Central memory CD8-positive, alpha-beta T cell (primary cell): ENCODE measurements around the gene ITGA7.
"Not testable (repeated sequence)": the region's sequence is repeated elsewhere in the genome, so short reads cannot be mapped to it uniquely, and the experiment has no call there.

Experiments
- ATAC-seq: fragments of 150-1000 bp; cut with Tn5 transposase; replicated peaks from 2 replicates; pipeline ENCODE4 v1.10.0; 2022; ENCODE audit warnings: mild to moderate bottlenecking, moderate FRiP score, moderate number of reproducible peaks; ENCODE audit not compliant: poor library complexity, severe bottlenecking; ENCODE audit errors: extremely low read depth
- DNase-seq, 2 donors: peaks; one replicate each; pipeline ENCODE4 v3.0.0; 2021; ENCODE audit warnings: low spot score in 2 of 2
- H3K27ac Mint-ChIP-seq: one replicate; pipeline ENCODE4 v1.8.0; 2022; ENCODE audit warnings: low read depth, mild to moderate bottlenecking, moderate library complexity, mixed read lengths
- H3K27me3 Mint-ChIP-seq: one replicate; pipeline ENCODE4 v1.8.0; 2022; ENCODE audit warnings: mixed read lengths
- H3K36me3 Mint-ChIP-seq: one replicate; pipeline ENCODE4 v1.8.0; 2022; ENCODE audit warnings: mild to moderate bottlenecking, moderate library complexity, mixed read lengths; ENCODE audit not compliant: insufficient read depth
- H3K4me1 Mint-ChIP-seq: one replicate; pipeline ENCODE4 v1.8.0; 2022; ENCODE audit warnings: mixed read lengths
- H3K4me3 Mint-ChIP-seq: one replicate; pipeline ENCODE4 v1.8.0; 2022; ENCODE audit warnings: mild to moderate bottlenecking, moderate library complexity, mixed read lengths
- H3K9me3 Mint-ChIP-seq: one replicate; pipeline ENCODE4 v1.8.0; 2022; ENCODE audit warnings: mixed read lengths

The ITGA7 gene

DNA sequence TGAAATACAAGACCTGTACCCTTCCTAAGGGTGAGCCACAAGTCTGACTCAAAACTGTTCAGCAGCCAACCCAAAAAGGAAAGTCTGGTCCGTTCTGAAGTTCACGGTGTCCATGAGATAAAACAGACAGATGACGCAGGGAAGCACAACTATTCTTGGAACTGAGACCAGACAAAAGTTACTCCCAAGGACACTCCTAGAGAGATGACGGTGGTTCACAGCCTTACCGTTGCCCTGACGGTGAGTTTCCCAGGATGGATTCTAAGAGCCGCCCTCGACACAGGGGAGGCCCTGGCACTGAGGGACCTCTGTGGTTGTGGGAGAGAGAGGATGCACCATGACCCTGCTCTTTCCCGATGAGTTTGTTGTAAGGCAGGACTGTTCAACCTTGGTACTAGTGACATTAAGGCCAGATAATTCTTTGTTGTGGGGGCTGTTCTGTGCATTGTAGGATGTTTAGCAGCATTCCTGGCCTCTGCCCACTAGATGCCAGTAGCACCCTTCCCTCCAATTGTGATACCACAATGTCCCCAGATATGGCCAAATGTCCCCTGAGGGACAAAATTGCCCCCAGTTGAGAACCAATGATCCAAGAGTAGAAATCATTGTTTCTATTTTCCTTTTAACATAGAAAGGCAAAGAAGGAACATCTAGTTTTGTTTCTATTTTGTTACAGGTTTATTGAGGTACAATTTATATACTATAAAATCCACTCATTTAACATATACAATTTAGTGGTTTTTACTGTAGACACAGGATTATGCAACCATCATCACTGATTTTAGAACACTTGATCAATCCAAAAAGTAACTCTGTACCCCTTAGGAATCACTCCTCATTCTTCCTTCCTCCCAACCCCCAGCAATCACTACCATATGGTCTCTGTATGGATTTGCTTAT lies 48.0 kb downstream of the ITGA7 start:
- Mint-ChIP-seq H3K9me3 (no peaks in the 10 kb centered on the region), H3K4me3 (no peak overlapping the region), H3K27me3 (peaks cover 20% of the 10 kb centered on the region), H3K27ac (no peak overlapping the region), H3K4me1 (no peaks in the 10 kb centered on the region), H3K36me3 (no peaks in the 10 kb centered on the region)
- ATAC-seq (no peak), DNase-seq (no peak)

DNA sequence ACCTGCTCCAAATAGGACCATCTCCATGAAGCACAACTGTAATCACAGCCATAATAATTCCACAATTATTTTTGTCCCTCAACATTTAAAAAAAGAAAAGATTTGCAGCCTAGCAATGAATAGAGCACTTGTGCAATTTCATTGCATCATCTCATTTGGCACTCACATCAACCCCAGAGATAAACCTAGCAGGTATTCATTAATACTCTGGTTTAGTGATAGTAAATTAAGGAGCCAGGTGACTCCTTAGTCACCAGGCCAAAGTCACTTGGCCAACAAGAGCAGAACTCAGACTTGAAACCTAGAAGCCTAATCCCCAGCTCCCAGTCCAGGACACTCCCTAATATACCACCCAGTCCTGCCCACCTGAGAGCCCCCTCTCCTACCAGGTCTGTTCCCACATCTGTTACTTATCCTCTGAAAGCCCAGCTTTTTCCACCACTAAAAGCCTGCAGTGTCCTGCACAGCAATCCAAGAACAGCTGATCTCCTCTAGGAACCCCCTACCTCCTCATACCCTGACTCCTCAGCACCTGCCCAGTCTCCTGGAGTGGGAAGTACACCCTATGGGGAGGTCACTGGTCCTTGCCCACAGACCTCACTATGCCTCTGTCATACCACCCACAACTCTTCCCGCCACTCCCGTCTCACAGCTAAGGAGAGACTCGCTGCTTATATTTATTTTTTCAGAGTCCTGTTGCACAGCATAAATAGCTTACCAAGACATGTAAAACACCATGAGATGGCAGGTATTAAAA lies 48.9 kb downstream of the ITGA7 start:
- Mint-ChIP-seq H3K4me3 (no peak overlapping the region), H3K36me3 (no peaks in the 10 kb centered on the region), H3K27ac (no peak overlapping the region), H3K9me3 (no peaks in the 10 kb centered on the region), H3K27me3 (peaks cover 20% of the 10 kb centered on the region), H3K4me1 (no peaks in the 10 kb centered on the region)
- ATAC-seq (no peak), DNase-seq (no peak)

DNA sequence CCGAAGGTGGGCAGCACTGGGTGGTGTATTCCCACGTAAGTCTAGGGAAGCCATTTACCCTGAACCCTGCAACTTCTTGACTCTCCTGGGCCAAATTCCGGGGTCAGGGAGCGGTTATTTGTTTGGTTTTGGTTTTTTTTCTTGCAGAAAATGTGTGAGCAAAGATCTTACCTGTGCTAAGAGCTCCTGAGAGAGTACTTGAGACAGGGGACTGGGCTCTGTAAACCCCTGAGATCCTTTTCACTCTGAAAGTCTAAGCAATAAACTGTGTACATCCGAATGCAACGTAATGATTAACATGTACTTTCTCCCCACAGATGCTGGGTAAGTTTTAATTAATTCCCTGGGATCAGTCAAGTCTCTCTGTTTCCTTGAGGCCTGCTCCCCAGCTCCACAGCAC lies 49.5 kb downstream of the ITGA7 start:
- Mint-ChIP-seq H3K36me3 (no peaks in the 10 kb centered on the region), H3K4me1 (no peaks in the 10 kb centered on the region), H3K27ac (no peak overlapping the region), H3K4me3 (no peak overlapping the region), H3K9me3 (no peaks in the 10 kb centered on the region), H3K27me3 (peaks cover 20% of the 10 kb centered on the region)
- no peak for ATAC-seq
- no peak for DNase-seq

DNA sequence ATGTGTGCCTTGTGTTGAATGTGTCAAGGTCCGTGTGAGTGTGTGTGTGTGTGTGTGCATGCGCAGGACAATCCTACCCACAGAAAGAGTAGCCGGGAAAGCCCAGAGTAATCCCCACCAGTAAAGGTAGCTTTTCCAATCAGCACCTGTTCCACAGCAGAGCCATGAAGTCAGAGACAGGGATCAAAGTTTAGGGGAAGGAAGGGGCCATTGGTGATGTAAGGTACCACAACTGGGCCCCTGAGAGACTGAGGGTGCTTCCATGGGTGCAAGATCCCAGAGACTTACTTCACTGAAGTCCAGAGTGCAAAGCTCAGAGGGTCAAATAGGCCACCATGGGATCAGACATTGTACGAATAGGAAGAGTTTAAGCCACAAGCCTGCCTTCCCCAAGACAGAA lies 50.5 kb downstream of the ITGA7 start:
- no peak for ATAC-seq
- no peaks in the 10 kb centered on the region for H3K4me1 Mint-ChIP-seq
- H3K27ac Mint-ChIP-seq = no peak overlapping the region
- DNase-seq = no peak
- no peak overlapping the region for H3K4me3 Mint-ChIP-seq
- H3K36me3 Mint-ChIP-seq = no peaks in the 10 kb centered on the region
- peaks cover 20% of the 10 kb centered on the region for H3K27me3 Mint-ChIP-seq
- H3K9me3 Mint-ChIP-seq = no peaks in the 10 kb centered on the region

DNA sequence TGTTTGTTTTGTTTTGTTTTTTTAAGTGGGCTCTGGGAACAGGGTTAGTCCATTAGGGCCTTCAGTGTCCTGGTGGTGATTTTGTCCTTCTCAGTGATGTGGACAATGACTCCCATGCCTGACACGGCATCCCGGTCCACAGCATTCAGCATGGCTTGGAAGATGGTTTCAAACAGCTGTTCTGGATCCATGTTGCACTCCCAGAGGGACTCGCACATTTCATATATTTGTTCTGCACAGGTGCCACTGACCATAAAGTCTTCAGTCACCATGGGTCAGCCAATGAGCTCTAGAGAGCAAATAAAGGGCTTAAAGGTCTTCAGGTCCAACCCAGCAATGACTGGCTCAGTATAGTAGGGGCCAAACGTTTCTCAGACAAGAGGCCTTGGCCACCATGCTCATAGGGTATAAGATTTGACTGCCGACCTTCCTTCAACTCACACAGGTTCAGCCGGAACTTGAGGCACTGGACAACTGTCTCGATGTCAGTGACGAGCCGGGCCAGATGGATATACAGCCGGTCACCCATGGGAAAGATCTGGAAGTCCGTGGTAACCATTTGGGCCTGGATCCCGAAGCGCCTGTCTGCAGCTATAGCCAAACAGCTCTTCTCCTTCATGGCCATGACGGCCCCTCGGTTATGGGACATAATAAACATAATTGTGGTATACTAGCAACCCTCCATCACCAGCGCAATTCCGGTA lies 53.0 kb downstream of the ITGA7 start:
- H3K4me3 Mint-ChIP-seq = no peak overlapping the region
- H3K36me3 Mint-ChIP-seq = no peaks in the 10 kb centered on the region
- H3K27me3 Mint-ChIP-seq = peaks cover 10% of the 10 kb centered on the region
- DNase-seq (no peak), ATAC-seq (no peak)
- no peak overlapping the region for H3K27ac Mint-ChIP-seq
- no peaks in the 10 kb centered on the region for H3K4me1 Mint-ChIP-seq
- H3K9me3 Mint-ChIP-seq = no peaks in the 10 kb centered on the region

DNA sequence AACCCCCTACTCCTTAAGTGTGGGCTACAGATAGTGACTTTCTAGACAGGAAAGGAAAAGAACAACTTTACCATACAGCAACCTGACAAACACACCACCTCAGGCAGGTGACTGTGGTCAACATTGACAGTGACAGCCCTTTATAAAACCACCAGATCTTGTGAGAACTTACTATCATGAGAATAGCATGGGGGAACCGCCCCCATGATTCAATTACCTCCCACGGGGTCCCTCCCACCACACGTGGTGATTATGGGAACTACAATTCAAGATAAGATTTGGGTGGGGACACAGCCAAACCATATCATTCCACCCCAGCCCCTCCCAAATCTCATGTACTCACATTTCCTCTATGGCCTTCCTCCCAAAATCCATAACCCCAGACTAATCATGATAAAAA lies 54.7 kb downstream of the ITGA7 start:
- no peaks in the 10 kb centered on the region for H3K36me3 Mint-ChIP-seq
- no peaks in the 10 kb centered on the region for H3K4me1 Mint-ChIP-seq
- H3K27me3 Mint-ChIP-seq = no peaks in the 10 kb centered on the region
- H3K4me3 Mint-ChIP-seq = no peak overlapping the region
- DNase-seq (no peak), ATAC-seq (peak; percentile 56)
- no peaks in the 10 kb centered on the region for H3K9me3 Mint-ChIP-seq
- H3K27ac Mint-ChIP-seq = no peak overlapping the region

DNA sequence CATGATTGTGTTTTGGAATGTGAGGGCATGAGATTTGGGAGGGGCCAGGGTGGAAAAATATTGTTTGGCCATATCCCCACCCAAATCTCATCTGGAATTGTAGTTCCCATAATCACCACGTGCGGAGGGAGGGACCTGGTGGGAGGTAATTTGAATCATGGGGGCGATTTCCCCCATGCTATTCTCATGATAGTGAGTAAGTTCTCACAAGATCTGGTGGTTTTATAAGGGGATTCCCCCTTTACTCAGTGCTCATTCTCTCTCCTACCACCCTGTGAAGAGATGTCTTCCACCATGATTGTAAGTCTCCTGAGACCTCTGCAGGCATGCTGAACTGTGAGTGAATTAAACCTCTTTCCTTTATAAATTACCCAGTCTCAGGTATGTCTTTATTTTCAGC lies 55.4 kb downstream of the ITGA7 start:
- Mint-ChIP-seq H3K9me3 (no peaks in the 10 kb centered on the region), H3K27ac (no peak overlapping the region), H3K4me1 (no peaks in the 10 kb centered on the region), H3K4me3 (no peak overlapping the region), H3K36me3 (no peaks in the 10 kb centered on the region), H3K27me3 (no peaks in the 10 kb centered on the region)
- peak; percentile 36 for ATAC-seq
- no peak for DNase-seq

DNA sequence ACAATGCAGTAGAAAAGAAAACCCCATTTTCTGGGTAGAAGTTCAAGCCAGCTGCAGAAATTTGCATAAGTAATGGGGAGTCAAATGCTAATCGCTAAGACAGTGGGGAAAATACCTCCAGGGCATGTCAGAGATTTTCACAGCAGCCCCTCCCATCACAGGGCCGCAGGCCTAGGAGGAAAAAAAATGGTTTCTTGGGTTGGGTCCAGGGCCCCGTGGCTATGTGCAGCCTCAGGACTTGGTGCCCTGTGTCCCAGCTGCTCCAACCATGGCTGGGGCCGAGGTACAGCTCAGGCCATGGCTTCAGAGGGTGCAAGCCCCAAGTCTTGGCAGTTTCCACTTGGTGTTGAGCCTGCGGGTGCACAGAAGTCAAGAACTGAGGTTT lies 56.4 kb downstream of the ITGA7 start:
- Mint-ChIP-seq H3K4me1 (peaks cover 8% of the 10 kb centered on the region), H3K9me3 (no peaks in the 10 kb centered on the region), H3K27me3 (no peaks in the 10 kb centered on the region), H3K27ac (no peak overlapping the region), H3K4me3 (no peak overlapping the region), H3K36me3 (peaks cover under 1% of the 10 kb centered on the region)
- ATAC-seq = no peak
- no peak for DNase-seq

DNA sequence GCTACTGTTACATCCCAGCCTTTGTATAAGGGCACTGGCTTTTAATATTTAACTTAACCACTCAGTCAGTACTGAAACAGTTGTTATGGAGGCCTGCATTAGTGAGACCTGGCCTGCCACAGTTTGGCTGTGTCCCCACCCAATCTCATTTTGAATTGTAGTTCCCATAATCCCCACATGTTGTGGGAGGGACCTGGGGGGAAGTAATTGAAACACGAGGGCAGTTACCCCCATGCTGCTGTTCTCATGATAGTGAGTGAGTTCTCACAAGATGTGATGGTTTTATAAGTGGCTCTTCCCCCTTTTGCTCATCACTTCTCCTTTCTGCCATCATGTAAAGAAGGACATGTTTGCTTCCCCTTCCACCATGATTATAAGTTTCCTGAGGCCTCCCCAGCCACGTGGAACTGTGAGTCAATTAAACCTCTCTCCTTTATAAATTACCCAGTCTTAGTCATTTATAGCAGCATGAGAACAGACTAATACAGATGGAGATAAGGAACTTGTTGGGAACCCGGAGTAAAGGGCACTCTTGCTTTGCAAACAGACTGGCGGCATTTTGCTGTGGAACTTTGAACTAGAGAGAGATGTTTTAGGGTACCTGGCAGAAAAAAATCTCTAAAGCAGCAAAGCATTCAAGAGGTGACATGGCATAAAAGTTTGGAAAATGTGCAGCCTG lies 56.9 kb downstream of the ITGA7 start:
- H3K9me3 Mint-ChIP-seq, H3K4me3 Mint-ChIP-seq, H3K36me3 Mint-ChIP-seq, DNase-seq, H3K27ac Mint-ChIP-seq, ATAC-seq, H3K27me3 Mint-ChIP-seq: not testable (repeated sequence)
- H3K4me1 Mint-ChIP-seq = peaks cover 14% of the 10 kb centered on the region

DNA sequence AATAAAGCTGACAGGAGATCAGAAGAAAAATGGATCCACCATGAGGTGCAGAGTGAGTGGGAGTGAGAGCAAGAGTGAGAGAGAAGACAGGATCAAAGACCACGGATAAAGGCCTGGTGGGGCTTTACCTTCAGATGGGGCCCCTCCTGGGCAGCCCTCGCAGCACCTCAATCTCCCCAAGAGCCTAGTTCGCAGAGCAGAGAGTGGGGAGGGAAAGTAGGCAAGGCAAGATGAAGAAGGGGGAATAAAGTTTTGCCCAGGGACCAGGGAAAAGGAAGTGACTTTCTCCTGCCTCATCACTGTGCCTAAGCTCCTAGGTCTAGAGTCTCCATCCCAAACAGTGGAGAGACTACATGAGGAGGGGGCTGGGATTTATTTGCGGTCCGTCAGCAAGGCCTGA lies 60.7 kb downstream of the ITGA7 start:
- Mint-ChIP-seq H3K27me3 (no peaks in the 10 kb centered on the region), H3K9me3 (no peaks in the 10 kb centered on the region), H3K4me1 (peaks cover 28% of the 10 kb centered on the region), H3K36me3 (peaks cover 3% of the 10 kb centered on the region), H3K4me3 (no peak overlapping the region), H3K27ac (peak overlapping the region; percentile 61)
- ATAC-seq (no peak), DNase-seq (no peak)

DNA sequence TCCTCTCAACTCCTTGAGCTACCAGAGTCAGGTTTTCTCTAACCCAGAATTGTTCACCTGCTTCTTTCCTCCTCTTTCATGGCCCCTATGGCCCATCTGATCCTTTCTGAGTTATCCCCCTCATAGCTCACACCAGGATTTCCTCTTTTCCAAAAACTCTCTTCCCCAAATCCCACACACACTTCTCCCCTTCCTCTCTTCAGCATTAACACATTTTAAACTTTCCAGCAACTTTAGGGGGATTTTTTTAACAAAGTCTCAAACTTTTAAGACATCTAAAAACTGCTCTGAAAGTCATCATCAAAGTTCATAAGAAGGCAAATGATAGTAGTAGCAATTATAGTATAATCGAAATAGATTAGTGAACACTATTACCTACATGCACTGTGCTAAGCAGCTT lies 63.1 kb downstream of the ITGA7 start:
- Mint-ChIP-seq H3K4me3 (no peak overlapping the region), H3K27ac (peak overlapping the region; percentile 69), H3K4me1 (peaks cover 29% of the 10 kb centered on the region), H3K27me3 (no peaks in the 10 kb centered on the region), H3K36me3 (peaks cover 3% of the 10 kb centered on the region), H3K9me3 (no peaks in the 10 kb centered on the region)
- DNase-seq (no peak), ATAC-seq (no peak)

DNA sequence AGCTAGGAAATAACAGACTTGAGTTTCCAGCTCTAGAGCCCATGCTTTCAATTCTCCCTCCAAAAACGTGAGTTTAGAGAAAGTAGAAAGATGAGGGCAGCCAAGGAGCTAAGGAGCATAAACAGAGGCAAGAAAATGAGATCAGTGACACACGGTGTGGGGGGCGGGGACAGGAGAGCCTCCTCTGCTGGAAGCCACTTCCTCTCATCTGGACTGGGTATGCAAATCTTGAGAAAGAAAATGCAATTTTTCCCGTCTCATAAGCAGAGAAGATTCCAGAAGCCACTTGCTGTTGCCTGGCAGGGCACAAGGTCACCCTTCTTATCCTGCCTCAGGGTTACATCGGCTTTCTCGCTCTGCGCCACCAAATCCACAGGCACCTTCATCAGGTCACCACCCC lies 65.0 kb downstream of the ITGA7 start:
- ATAC-seq (no peak), DNase-seq (no peak)
- H3K9me3 Mint-ChIP-seq = no peaks in the 10 kb centered on the region
- peaks cover 6% of the 10 kb centered on the region for H3K27me3 Mint-ChIP-seq
- no peak overlapping the region for H3K27ac Mint-ChIP-seq
- H3K4me3 Mint-ChIP-seq = no peak overlapping the region
- peaks cover 5% of the 10 kb centered on the region for H3K36me3 Mint-ChIP-seq
- H3K4me1 Mint-ChIP-seq = peaks cover 31% of the 10 kb centered on the region
